ENCODE measurements around the gene ATG4D. TPM values are rescaled to one million over a fixed set of nuclear protein-coding genes. Genes with fewer than 3 reads are reported as not detected.
A peak's percentile ranks its signal among the peaks of the same experiment; 100 is the strongest.

Gene ATG4D
- total and polyA plus RNA-seq, 10 of the 15 experiments (the other 5 are each of a cell fraction or from before 2014, with no cell fraction given), result 0.39 to 28.7 (median 13.4) TPM

DNA sequence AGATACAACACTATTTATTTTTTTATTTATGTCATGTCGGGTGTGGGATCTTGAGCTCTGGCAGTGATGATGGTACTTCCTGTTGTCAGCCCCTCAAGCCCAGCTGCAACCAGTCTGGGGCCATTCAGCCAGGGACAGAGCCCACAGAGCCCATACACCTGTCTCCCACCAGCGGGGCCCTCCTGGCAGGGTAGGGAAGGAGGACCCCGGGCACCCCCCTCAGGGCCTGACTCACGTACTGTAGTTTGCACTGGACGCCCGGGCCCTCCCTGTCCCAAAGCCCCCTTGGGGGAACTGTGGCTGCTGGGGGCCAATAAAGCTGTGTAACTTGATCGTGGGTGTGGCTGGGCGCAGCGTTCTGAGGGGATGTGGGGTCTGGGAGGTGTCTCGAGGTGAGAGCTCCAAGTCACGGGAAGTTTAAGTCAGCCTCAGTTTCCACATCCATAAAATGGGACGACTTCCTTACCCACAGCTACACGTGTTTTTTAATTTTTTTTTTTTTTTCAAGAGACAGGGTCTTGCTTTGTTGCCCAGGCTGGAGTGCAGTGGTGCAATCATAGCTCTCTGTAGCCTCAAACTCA is 9.5 kb downstream of the ATG4D start:
- no peaks in the 10 kb centered on the region; the same call in 1 of the 2 replicates for H3K79me2 ChIP-seq (ENCODE audit: control insufficient read depth, insufficient read depth, low read length)
- ATAC-seq (no peak), DNase-seq (ENCODE audit: low read depth, low spot score) (no peak), FAIRE-seq (peak; percentile 7)
- RAD21 ChIA-PET (ENCODE audit: unreplicated experiment), result interaction anchor here (1.3 to 2.0 kb wide), 4 partner anchors 10 to 15 kb away, joined by 4 to 8 read pairs (median 5); partner anchors contain the start of gene KRI1
- no peak for TF ChIP-seq MTA2 (IDR thresholded peaks at IDR 0.05; ENCODE audit: low read depth)
- TF ChIP-seq, protein P1, sequence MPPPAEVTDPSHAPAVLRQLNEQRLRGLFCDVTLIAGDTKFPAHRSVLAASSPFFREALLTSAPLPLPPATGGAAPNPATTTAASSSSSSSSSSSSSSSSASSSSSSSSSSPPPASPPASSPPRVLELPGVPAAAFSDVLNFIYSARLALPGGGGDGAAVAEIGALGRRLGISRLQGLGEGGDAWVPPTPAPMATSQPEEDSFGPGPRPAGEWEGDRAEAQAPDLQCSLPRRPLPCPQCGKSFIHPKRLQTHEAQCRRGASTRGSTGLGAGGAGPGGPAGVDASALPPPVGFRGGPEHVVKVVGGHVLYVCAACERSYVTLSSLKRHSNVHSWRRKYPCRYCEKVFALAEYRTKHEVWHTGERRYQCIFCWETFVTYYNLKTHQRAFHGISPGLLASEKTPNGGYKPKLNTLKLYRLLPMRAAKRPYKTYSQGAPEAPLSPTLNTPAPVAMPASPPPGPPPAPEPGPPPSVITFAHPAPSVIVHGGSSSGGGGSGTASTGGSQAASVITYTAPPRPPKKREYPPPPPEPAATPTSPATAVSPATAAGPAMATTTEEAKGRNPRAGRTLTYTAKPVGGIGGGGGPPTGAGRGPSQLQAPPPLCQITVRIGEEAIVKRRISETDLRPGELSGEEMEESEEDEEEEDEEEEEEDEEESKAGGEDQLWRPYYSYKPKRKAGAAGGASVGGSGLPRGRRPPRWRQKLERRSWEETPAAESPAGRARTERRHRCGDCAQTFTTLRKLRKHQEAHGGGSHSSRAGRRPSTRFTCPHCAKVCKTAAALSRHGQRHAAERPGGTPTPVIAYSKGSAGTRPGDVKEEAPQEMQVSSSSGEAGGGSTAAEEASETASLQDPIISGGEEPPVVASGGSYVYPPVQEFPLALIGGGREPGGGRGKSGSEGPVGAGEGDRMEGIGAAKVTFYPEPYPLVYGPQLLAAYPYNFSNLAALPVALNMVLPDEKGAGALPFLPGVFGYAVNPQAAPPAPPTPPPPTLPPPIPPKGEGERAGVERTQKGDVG (CRISPR knock-in tag; IDR thresholded peaks at IDR 0.05), result no peak
- TF ChIP-seq IKZF2 (IDR thresholded peaks at IDR 0.05), result no peak
- TF ChIP-seq EZH2 (IDR thresholded peaks at IDR 0.05; ENCODE audit: borderline replicate concordance, control insufficient read depth, low read depth, low read length), result no peak
- no peak for TF ChIP-seq EP300 (IDR thresholded peaks at IDR 0.05; ENCODE audit: borderline replicate concordance in 1 of 2, control insufficient read depth in 1 of 2, low read depth in 2 of 2, low read length in 2 of 2)
- no peak for TF ChIP-seq BCLAF1 (IDR thresholded peaks at IDR 0.05)
- POLR2A ChIA-PET, result interaction anchor here (0.6 to 1.6 kb wide), 4 partner anchors 10 to 409 kb away, joined by 3 to 5 read pairs (median 4); no protein-coding TSS in a partner anchor
- no peaks in the 10 kb centered on the region; the same call in 2 of the 3 replicates for H3K9me3 ChIP-seq (replicated peaks; ENCODE audit: control insufficient read depth, insufficient read depth, low read length)
- H4K20me1 ChIP-seq (ENCODE audit: control insufficient read depth, insufficient read depth), result no peaks in the 10 kb centered on the region
- in situ Hi-C loops (cut with MboI) (no loop called here), intact Hi-C loops (cut with micrococcal nuclease; ENCODE audit: unreplicated experiment) (no loop called here)
- H3K27ac ChIP-seq (ENCODE audit: control insufficient read depth, insufficient read depth), result peak overlapping the region; percentile 65
- TSS peak; percentile 83 for BruUV-seq (replicated peaks)
- WGBS (ENCODE audit: insufficient coverage, insufficient replicate concordance, low lambda C conversion rate, missing lambda C conversion rate), result 62% methylated on average over 13 of the region's 13 CpGs
- peak overlapping the region; percentile 65; the same call in 1 of the 2 replicates for H3K9ac ChIP-seq (ENCODE audit: control insufficient read depth, insufficient read depth, low read length)
- H3K4me3 ChIP-seq, result no peak overlapping the region
- peaks cover 46% of the 10 kb centered on the region for H3K4me1 ChIP-seq (ENCODE audit: control insufficient read depth, insufficient read depth, low read length)
- peaks cover 26 to 27% of the 10 kb centered on the region in 2 experiments for H3K36me3 ChIP-seq (ENCODE audit: control insufficient read depth in 2 of 2, insufficient read depth in 2 of 2, low read length in 1 of 2)
- no peak overlapping the region for H2AFZ ChIP-seq (ENCODE audit: control insufficient read depth, low read depth, low read length)
- H3K4me2 ChIP-seq (ENCODE audit: control insufficient read depth, insufficient read depth), result peak overlapping the region; percentile 62; the same call in 1 of the 2 replicates
- H3K27me3 ChIP-seq (replicated peaks in 1 of 2; ENCODE audit: control insufficient read depth in 2 of 2, insufficient read depth in 2 of 2, low read length in 1 of 2), result no peaks in the 10 kb centered on the region
- CTCF ChIA-PET, result interaction anchor here (0.6 to 2.1 kb wide), 10 partner anchors 12 to 94 kb away, joined by 3 to 6 read pairs (median 4); partner anchors contain the start of gene KRI1
- SMC1A ChIA-PET (ENCODE audit: uncharacterized antibody, unreplicated experiment), result interaction anchor here (0.9 to 1.1 kb wide), 3 partner anchors 28 to 51 kb away, joined by 3 to 4 read pairs (median 3); no protein-coding TSS in a partner anchor

Data from GM12878 (cell line).